Calu3 (cell line): ENCODE measurements around the gene SCAF11. TPM values are rescaled to one million over a fixed set of nuclear protein-coding genes. Genes with fewer than 3 reads are reported as not detected.

Source experiments
- BruUV-seq: library from RNA; stranded (reverse); fragments of 400-500 nt; replicated peaks from 2 replicates; lab custom pipeline; 2021; lab: Mats Ljungman, UMichigan
- CTCF ChIA-PET: fragments of 300-600 bp; sonication (Branson Sonifier 250); formaldehyde crosslinking; loops from one replicate; lab custom pipeline; 2022; ENCODE audit warnings: antibody characterized with exemption; lab: Charles Lee
- DNase-seq: peaks from one replicate; pipeline ENCODE4 v3.0.0; 2022
- H3K27ac Mint-ChIP-seq: one replicate; pipeline ENCODE4 v1.8.0; 2022; ENCODE audit warnings: mixed read lengths; ENCODE audit not compliant: unreplicated experiment
- H3K27me3 Mint-ChIP-seq: one replicate; pipeline ENCODE4 v1.8.0; 2022; ENCODE audit warnings: mixed read lengths; ENCODE audit not compliant: unreplicated experiment
- H3K36me3 Mint-ChIP-seq: one replicate; pipeline ENCODE4 v1.8.0; 2022; ENCODE audit warnings: mild to moderate bottlenecking, moderate library complexity, mixed read lengths; ENCODE audit not compliant: insufficient read depth, unreplicated experiment
- H3K4me1 Mint-ChIP-seq: one replicate; pipeline ENCODE4 v1.8.0; 2022; ENCODE audit warnings: mild to moderate bottlenecking, low read depth, mixed read lengths; ENCODE audit not compliant: unreplicated experiment
- H3K4me3 Mint-ChIP-seq: one replicate; pipeline ENCODE4 v1.8.0; 2022; ENCODE audit warnings: mild to moderate bottlenecking, low read depth, moderate library complexity, mixed read lengths; ENCODE audit not compliant: unreplicated experiment
- H3K9me3 Mint-ChIP-seq: one replicate; pipeline ENCODE4 v1.8.0; 2022; ENCODE audit warnings: low read depth, mixed read lengths; ENCODE audit not compliant: unreplicated experiment
- intact Hi-C: fragments of 100-400 bp; cut with micrococcal nuclease; formaldehyde crosslinking; loops from one replicate; pipeline ENCODE4 v1.10.0; 2022; ENCODE audit not compliant: unreplicated experiment
- total RNA-seq: library from RNA; stranded (reverse); gene quantifications from 2 replicates; pipeline ENCODE4 v1.2.3, GENCODE V29; 2022
- TF ChIP-seq, protein P1 (sequence below): fragments of 200-600 bp; IDR thresholded peaks from one replicate; pipeline ENCODE4 v1.8.0; 2022; ENCODE audit warnings: antibody characterized with exemption; ENCODE audit not compliant: unreplicated experiment

Gene SCAF11
- total RNA-seq, 1 experiment from 2014 or later = 78.8 TPM

GRCh38 chr12:45946435-45946834, 43.9 kb downstream of the SCAF11 start:
- intact Hi-C loops = no loop called here
- Mint-ChIP-seq H3K4me1 (no peaks in the 10 kb centered on the region), H3K27me3 (no peaks in the 10 kb centered on the region), H3K27ac (no peak overlapping the region), H3K4me3 (no peak overlapping the region), H3K36me3 (peaks cover 15% of the 10 kb centered on the region), H3K9me3 (no peaks in the 10 kb centered on the region)
- no TSS peak for BruUV-seq
- DNase-seq = no peak
- CTCF ChIA-PET = interaction anchor here (0.7 kb wide), 1 partner anchor 126 kb away, joined by 5 read pairs; no protein-coding TSS in a partner anchor
- TF ChIP-seq, protein P1, sequence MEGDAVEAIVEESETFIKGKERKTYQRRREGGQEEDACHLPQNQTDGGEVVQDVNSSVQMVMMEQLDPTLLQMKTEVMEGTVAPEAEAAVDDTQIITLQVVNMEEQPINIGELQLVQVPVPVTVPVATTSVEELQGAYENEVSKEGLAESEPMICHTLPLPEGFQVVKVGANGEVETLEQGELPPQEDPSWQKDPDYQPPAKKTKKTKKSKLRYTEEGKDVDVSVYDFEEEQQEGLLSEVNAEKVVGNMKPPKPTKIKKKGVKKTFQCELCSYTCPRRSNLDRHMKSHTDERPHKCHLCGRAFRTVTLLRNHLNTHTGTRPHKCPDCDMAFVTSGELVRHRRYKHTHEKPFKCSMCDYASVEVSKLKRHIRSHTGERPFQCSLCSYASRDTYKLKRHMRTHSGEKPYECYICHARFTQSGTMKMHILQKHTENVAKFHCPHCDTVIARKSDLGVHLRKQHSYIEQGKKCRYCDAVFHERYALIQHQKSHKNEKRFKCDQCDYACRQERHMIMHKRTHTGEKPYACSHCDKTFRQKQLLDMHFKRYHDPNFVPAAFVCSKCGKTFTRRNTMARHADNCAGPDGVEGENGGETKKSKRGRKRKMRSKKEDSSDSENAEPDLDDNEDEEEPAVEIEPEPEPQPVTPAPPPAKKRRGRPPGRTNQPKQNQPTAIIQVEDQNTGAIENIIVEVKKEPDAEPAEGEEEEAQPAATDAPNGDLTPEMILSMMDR = no peak

DNA sequence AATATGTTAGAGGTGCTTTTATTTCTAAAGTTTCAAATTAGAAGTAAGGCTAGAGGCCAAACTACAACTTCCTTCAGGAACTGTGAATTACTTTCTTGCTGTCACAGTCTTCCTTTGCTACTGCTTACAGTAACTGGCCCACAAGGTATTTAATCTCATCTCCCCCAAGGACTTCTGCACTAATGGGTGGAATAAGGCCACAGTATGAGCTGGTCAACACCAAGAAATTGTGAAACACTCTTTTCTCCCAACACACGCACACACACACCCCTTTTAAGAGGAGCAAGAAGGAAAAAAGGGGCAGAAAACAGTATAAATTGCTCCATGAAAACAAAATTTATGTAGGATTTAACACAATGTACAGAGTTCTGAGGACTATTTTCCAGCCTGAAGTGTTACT, 45.6 kb downstream of the SCAF11 start:
- DNase-seq = no peak
- no TSS peak for BruUV-seq
- CTCF ChIA-PET = no interaction called here
- Mint-ChIP-seq H3K4me3 (no peak overlapping the region), H3K4me1 (no peaks in the 10 kb centered on the region), H3K27me3 (no peaks in the 10 kb centered on the region), H3K36me3 (peaks cover 14% of the 10 kb centered on the region), H3K9me3 (no peaks in the 10 kb centered on the region), H3K27ac (no peak overlapping the region)
- TF ChIP-seq, protein P1 = no peak
- intact Hi-C loops = no loop called here

DNA sequence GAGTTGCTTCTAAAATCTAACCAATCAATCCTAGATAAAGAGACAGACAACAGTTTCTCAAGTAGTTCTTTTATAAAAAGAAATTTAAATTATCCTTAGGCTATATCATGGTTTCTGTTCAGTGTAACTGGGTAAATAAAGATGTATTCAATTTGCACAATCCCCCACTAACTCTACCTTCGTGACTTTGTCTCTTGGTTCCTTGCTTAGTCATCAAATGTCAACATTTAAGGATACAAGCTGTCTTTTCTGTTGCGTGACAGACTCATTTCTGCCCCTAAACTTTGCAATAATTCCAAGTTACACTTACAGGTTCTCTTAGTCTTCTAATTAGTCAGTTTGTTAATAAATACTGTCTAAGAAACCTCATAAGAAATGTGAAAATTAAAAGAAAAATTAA, 50.6 kb downstream of the SCAF11 start:
- Mint-ChIP-seq H3K4me3 (no peak overlapping the region), H3K27ac (no peak overlapping the region), H3K36me3 (peaks cover 4% of the 10 kb centered on the region), H3K4me1 (no peaks in the 10 kb centered on the region), H3K27me3 (no peaks in the 10 kb centered on the region), H3K9me3 (no peaks in the 10 kb centered on the region)
- no TSS peak for BruUV-seq
- intact Hi-C loops = no loop called here
- CTCF ChIA-PET = interaction anchor here (0.6 kb wide), 1 partner anchor 1059 kb away, joined by 4 read pairs; no protein-coding TSS in a partner anchor
- TF ChIP-seq, protein P1 = no peak
- DNase-seq = no peak

GRCh38 chr12:45938566-45938965, 51.8 kb downstream of the SCAF11 start:
- no peak for DNase-seq
- TF ChIP-seq, protein P1 = no peak
- CTCF ChIA-PET = no interaction called here
- intact Hi-C loops = no loop called here
- no peaks in the 10 kb centered on the region for H3K27me3 Mint-ChIP-seq
- H3K36me3 Mint-ChIP-seq = peaks cover 4% of the 10 kb centered on the region
- BruUV-seq = no TSS peak
- no peak overlapping the region for H3K4me3 Mint-ChIP-seq
- H3K9me3 Mint-ChIP-seq = no peaks in the 10 kb centered on the region
- H3K27ac Mint-ChIP-seq = no peak overlapping the region
- no peaks in the 10 kb centered on the region for H3K4me1 Mint-ChIP-seq
